Activated CD8-positive, alpha-beta memory T cell treated with anti-CD3 and anti-CD28 coated beads, Interleukin-2, amount 10 ng/mL, durations not matched to agents 7 days and 5 days (primary cell): Measurements from ENCODE around the gene IFNA8. TPM values are rescaled to one million over a fixed set of nuclear protein-coding genes. Genes with fewer than 3 reads are reported as not detected.
"Not testable (repeated sequence)": the region's sequence is repeated elsewhere in the genome, so short reads cannot be mapped to it uniquely, and the experiment has no call there.

Experiments used
- ATAC-seq: fragments of 150-1000 bp; cut with Tn5 transposase; one replicate; pipeline ENCODE4 v1.10.0; 2021; ENCODE audit warnings: moderate library complexity
- CTCF ChIA-PET: fragments of 350-600 bp; sonication (Branson Sonifier 250); formaldehyde crosslinking; loops from one replicate; lab custom pipeline; 2021; ENCODE audit warnings: antibody characterized with exemption; lab: Charles Lee
- DNase-seq: peaks from one replicate; pipeline ENCODE4 v3.0.0-alpha.2; 2020
- H3K27ac Mint-ChIP-seq: one replicate; pipeline ENCODE4 v1.8.0; 2021; ENCODE audit warnings: mild to moderate bottlenecking, mixed read lengths
- H3K27me3 Mint-ChIP-seq: one replicate; pipeline ENCODE4 v1.8.0; 2021; ENCODE audit warnings: mixed read lengths
- H3K36me3 Mint-ChIP-seq: one replicate; pipeline ENCODE4 v1.8.0; 2021; ENCODE audit warnings: mild to moderate bottlenecking, mixed read lengths
- H3K4me1 Mint-ChIP-seq: one replicate; pipeline ENCODE4 v1.8.0; 2021; ENCODE audit warnings: mixed read lengths
- H3K4me3 Mint-ChIP-seq: one replicate; pipeline ENCODE4 v1.8.0; 2021; ENCODE audit warnings: mild to moderate bottlenecking, moderate library complexity, mixed read lengths
- H3K9me3 Mint-ChIP-seq: one replicate; pipeline ENCODE4 v1.8.0; 2022; ENCODE audit warnings: low read depth, mixed read lengths
- total RNA-seq, 2 experiments: library from RNA; stranded (reverse); gene quantifications; one replicate each; pipeline ENCODE4 v1.2.3, GENCODE V29; 2021

Gene IFNA8
- total RNA-seq, 2 experiments from 2014 or later, result not detected

DNA sequence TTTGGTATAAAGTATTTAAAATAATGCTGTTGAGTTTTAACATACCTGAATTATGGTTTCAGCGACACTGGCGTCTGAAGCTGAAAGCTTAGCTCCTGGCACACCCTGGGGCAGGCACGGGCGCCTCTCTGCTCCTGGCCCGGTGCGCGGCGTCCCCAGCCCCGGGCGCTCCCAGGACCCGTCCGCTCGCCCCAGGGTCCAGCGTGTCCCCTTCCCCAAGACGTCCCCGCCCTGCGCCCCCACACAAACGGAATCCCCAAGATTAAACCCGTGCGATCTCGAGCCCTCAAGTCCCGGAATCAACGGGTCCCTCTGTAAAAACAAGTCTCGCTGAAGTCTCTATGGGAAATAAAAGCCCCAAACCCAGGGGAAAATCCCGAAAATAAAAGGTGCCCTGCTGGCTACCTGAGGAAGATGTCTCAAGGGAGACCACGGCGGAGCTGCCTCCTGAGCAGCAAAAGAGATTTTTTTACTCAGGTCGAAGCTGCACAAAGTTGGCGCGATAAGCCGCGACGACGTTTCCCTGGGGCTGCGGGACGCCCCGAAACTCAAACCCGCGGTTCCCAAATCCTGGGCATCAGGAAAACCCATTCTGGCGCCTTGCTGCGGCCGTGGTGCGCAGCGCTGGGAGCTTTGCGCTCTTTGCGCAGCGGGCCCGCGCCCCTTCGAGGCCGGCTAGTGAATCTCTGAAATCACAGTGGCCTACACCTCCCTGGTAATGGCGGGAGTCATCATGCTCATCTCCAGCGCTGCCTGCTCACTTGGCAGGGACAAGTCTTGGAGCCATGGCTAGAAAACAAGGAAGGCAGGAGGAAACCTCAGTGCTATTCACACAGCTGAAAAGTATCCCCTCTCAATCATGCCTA is 6.3 kb upstream of the IFNA8 start:
- CTCF ChIA-PET, result interaction anchor here (0.6 to 1.7 kb wide), 7 partner anchors 14 to 388 kb away, joined by 3 to 7 read pairs (median 3); no protein-coding TSS in a partner anchor
- no peak for DNase-seq
- ATAC-seq, result peak; percentile 65
- H3K36me3 Mint-ChIP-seq, result no peaks in the 10 kb centered on the region
- no peaks in the 10 kb centered on the region for H3K9me3 Mint-ChIP-seq
- peaks cover 68% of the 10 kb centered on the region for H3K27me3 Mint-ChIP-seq
- no peak overlapping the region for H3K27ac Mint-ChIP-seq
- H3K4me3 Mint-ChIP-seq, result peak overlapping the region; percentile 51
- peaks cover 6% of the 10 kb centered on the region for H3K4me1 Mint-ChIP-seq

GRCh38 chr9:21404146-21404545 is 4.8 kb upstream of the IFNA8 start:
- CTCF ChIA-PET, result interaction anchor here (0.9 kb wide), 1 partner anchor 16 kb away, joined by 3 read pairs; no protein-coding TSS in a partner anchor
- H3K27me3 Mint-ChIP-seq, result peaks cover 56% of the 10 kb centered on the region
- H3K9me3 Mint-ChIP-seq, result no peaks in the 10 kb centered on the region
- H3K27ac Mint-ChIP-seq, result no peak overlapping the region
- peaks cover 6% of the 10 kb centered on the region for H3K4me1 Mint-ChIP-seq
- no peak for DNase-seq
- no peak overlapping the region for H3K4me3 Mint-ChIP-seq
- no peak for ATAC-seq
- H3K36me3 Mint-ChIP-seq, result no peaks in the 10 kb centered on the region

DNA sequence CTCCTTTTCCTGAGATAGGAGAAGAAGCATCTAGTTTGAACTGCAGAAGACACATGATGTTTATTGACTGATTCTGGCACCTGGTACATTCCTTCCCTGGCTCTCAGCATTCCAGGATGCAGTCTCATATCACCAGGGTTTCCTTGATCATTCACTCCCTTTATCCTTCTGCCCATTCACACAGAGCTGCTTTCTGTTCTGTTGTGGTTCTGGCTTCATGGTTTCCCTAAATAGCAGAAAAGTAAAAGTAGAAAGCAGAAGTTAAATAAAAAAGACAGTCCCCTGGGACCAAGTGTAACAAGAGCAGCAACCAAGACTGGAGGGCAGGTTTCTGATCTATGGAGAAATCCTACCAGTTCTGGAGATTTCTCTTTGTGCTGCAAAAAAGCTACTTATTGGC is 3.2 kb downstream of the IFNA8 start:
- H3K4me1 Mint-ChIP-seq, result no peaks in the 10 kb centered on the region
- no peak overlapping the region for H3K4me3 Mint-ChIP-seq
- peaks cover 28% of the 10 kb centered on the region for H3K27me3 Mint-ChIP-seq
- H3K27ac Mint-ChIP-seq, result no peak overlapping the region
- ATAC-seq, result no peak
- no peaks in the 10 kb centered on the region for H3K9me3 Mint-ChIP-seq
- H3K36me3 Mint-ChIP-seq, result no peaks in the 10 kb centered on the region
- CTCF ChIA-PET, result interaction anchor here (0.6 to 1.6 kb wide), 2 partner anchors 86 to 93 kb away, joined by 3 read pairs; no protein-coding TSS in a partner anchor
- no peak for DNase-seq

- Mint-ChIP-seq H3K4me1 (no peaks in the 10 kb centered on the region), H3K36me3 (no peaks in the 10 kb centered on the region), H3K9me3 (no peaks in the 10 kb centered on the region), H3K27me3 (peaks cover 28% of the 10 kb centered on the region), H3K4me3 (no peak overlapping the region), H3K27ac (no peak overlapping the region)
- DNase-seq (no peak), ATAC-seq (no peak)
- CTCF ChIA-PET, result no interaction called here
Measured at GRCh38 chr9:21413151-21413550, 4.2 kb downstream of the IFNA8 start.

DNA sequence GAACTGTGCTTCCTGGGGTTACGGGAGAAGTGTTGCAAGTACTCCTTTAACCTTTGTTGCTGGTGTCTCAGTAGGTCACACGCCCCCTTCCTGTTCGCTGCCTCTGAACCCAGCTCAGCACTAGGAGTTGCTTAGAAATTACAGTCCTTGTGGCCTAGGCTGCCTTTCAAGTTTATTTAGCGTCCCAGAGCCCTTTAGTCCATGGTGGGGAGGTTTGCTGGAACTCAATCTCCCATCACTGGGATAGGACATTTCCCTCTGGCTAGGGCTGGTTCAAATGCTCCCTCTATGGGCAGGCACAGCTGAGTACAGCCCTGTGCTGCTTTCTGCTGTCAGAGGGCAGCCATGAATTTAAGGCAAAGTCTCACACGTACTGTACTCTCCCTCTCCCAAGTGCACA is 4.7 kb downstream of the IFNA8 start:
- CTCF ChIA-PET, result interaction anchor here (1.1 to 1.4 kb wide), 2 partner anchors 17 to 161 kb away, joined by 3 to 4 read pairs; no protein-coding TSS in a partner anchor
- no peaks in the 10 kb centered on the region for H3K36me3 Mint-ChIP-seq
- H3K4me3 Mint-ChIP-seq, result no peak overlapping the region
- H3K4me1 Mint-ChIP-seq, result no peaks in the 10 kb centered on the region
- H3K9me3 Mint-ChIP-seq, result no peaks in the 10 kb centered on the region
- DNase-seq (no peak), ATAC-seq (no peak)
- H3K27ac Mint-ChIP-seq, result no peak overlapping the region
- peaks cover 28% of the 10 kb centered on the region for H3K27me3 Mint-ChIP-seq

DNA sequence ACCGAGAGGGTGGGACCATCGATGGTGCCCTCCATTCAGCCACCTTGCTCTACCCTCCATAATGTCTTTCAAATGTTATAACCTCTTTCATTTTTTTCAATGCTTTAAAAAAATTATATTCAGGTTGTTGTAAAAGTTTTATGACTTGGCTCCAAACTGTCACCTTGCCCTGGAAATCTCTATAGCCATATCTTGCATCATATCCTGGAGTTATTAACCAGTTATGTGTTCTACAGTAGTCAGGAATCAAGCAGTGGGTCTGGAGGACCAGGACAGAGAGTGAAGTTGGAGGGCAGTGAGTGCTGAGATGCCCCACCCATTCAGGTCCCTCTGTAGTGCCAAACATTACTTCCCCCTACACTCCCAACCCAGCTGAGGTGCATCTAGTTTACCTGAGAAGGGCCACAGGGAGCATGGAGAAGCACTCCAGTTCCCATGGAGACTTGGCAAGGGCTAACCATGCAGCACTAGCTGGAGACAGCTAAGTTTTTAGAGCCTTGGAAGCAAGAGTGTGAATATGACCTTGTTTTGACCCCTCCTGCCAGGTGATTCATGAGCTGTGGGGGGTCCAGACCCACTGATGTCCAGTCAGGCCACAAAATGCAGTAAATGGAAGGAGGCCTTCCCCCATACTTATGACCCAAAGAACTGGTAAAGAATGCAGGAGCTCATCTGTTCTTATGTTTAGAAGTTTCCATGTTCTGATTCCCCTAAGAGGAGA is 5.5 kb downstream of the IFNA8 start:
- CTCF ChIA-PET, result interaction anchor here (1.1 to 1.4 kb wide), 2 partner anchors 18 to 162 kb away, joined by 3 to 4 read pairs; no protein-coding TSS in a partner anchor
- H3K36me3 Mint-ChIP-seq, result no peaks in the 10 kb centered on the region
- no peaks in the 10 kb centered on the region for H3K4me1 Mint-ChIP-seq
- ATAC-seq (no peak), DNase-seq (no peak)
- no peak overlapping the region for H3K4me3 Mint-ChIP-seq
- H3K9me3 Mint-ChIP-seq, result no peaks in the 10 kb centered on the region
- no peak overlapping the region for H3K27ac Mint-ChIP-seq
- peaks cover 24% of the 10 kb centered on the region for H3K27me3 Mint-ChIP-seq

DNA sequence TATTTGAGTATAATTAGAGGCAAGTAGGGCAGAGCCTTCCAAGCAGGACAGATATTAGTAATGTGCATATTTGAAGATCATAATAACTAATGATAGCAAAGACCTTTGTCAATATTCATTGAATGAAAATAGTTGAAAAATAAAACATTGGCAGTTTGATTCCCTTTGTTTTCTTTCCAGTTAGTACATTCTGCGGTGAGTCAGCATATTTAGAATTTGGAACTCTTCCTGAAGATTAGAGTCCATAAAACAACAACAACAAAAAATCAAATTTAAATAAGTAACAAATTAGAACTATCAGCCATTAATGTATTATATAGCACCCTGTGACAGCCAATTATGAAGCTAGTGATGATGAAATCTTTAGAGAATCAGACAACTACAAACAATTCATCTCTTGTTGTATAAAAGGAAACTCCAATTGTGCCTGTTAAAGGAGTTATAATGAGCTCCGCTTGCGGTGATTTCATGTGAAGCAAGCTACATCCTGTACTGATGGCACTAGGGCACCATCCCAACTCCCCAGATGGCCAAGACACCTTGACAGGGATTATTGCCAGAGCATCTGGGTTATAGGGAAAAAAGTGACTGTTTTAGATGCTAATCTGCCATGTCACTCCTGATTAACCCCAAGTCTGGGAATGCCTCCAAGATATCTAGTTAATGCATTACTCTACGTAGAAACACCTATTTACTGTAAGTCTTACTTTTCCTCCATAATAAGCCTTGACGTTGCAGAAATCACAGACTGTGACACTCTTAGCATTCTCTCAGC is 6.8 kb downstream of the IFNA8 start:
- Mint-ChIP-seq H3K36me3 (no peaks in the 10 kb centered on the region), H3K4me1 (no peaks in the 10 kb centered on the region), H3K27ac (no peak overlapping the region), H3K9me3 (no peaks in the 10 kb centered on the region), H3K27me3 (peaks cover 16% of the 10 kb centered on the region), H3K4me3 (no peak overlapping the region)
- ATAC-seq (no peak), DNase-seq (no peak)
- CTCF ChIA-PET, result no interaction called here

- ATAC-seq (no peak), DNase-seq (no peak)
- H3K4me1 Mint-ChIP-seq, result peaks cover 2% of the 10 kb centered on the region
- H3K36me3 Mint-ChIP-seq, result no peaks in the 10 kb centered on the region
- no peak overlapping the region for H3K27ac Mint-ChIP-seq
- no peaks in the 10 kb centered on the region for H3K9me3 Mint-ChIP-seq
- CTCF ChIA-PET, result no interaction called here
- peaks cover 64% of the 10 kb centered on the region for H3K27me3 Mint-ChIP-seq
- H3K4me3 Mint-ChIP-seq, result no peak overlapping the region
Measured at GRCh38 chr9:21428235-21428634, 19.3 kb downstream of the IFNA8 start.

- ATAC-seq, result no peak
- Mint-ChIP-seq H3K4me3 (no peak overlapping the region), H3K36me3 (no peaks in the 10 kb centered on the region), H3K27ac (no peak overlapping the region), H3K27me3 (peaks cover 66% of the 10 kb centered on the region), H3K4me1 (peaks cover 2% of the 10 kb centered on the region), H3K9me3 (no peaks in the 10 kb centered on the region)
- CTCF ChIA-PET, result no interaction called here
- DNase-seq, result no peak
Measured at GRCh38 chr9:21429191-21429590, 20.3 kb downstream of the IFNA8 start.

DNA sequence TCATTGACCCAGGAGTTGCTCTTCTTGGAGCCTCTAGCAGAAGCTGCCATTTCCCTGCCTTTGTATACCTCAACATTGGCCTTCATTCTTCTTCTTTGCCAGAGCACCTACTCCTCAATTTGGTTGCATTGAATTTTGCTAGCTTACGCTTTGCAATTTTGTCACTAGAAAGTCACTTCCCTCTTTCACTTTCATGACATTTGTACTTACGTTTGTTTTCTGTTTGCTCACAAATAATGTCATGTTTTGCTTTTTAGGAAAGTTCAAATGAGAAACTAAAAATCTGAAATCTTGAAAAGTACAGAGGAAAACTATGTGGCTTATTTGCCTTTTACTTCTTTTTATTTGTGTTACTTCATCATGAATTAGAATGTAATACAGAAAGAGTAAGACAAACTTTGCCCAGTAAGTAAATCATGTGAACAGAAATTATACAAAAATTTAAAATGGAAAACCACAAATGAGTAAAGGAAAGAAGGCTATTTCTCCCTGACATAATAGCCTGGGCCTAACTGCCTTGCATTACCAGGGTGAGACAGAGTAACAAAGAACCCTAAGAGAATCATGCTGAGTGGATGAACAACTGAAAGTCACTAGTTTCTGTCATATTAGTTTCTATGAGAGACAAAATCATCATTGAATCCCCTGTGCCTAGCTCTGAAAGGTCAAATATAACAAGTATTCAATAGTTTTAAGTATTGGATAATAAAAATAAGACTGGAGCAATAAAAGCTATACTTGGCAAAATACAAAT is 23.9 kb downstream of the IFNA8 start:
- H3K4me3 Mint-ChIP-seq, result no peak overlapping the region
- ATAC-seq, result no peak
- DNase-seq, result no peak
- no peak overlapping the region for H3K27ac Mint-ChIP-seq
- H3K9me3 Mint-ChIP-seq, result no peaks in the 10 kb centered on the region
- CTCF ChIA-PET, result interaction anchor here (0.9 to 2.5 kb wide), 3 partner anchors 11 to 15 kb away, joined by 3 to 9 read pairs (median 3); no protein-coding TSS in a partner anchor
- H3K36me3 Mint-ChIP-seq, result no peaks in the 10 kb centered on the region
- peaks cover 2% of the 10 kb centered on the region for H3K4me1 Mint-ChIP-seq
- H3K27me3 Mint-ChIP-seq, result peaks cover 48% of the 10 kb centered on the region

- H3K36me3 Mint-ChIP-seq, result no peaks in the 10 kb centered on the region
- no peak overlapping the region for H3K27ac Mint-ChIP-seq
- peaks cover 2% of the 10 kb centered on the region for H3K4me1 Mint-ChIP-seq
- peaks cover 34% of the 10 kb centered on the region for H3K27me3 Mint-ChIP-seq
- no peak overlapping the region for H3K4me3 Mint-ChIP-seq
- no peak for ATAC-seq
- no peak for DNase-seq
- H3K9me3 Mint-ChIP-seq, result no peaks in the 10 kb centered on the region
- CTCF ChIA-PET, result interaction anchor here (0.9 to 2.5 kb wide), 13 partner anchors 9 to 236 kb away, joined by 3 to 11 read pairs (median 7); no protein-coding TSS in a partner anchor
Measured at GRCh38 chr9:21434202-21435014, 25.5 kb downstream of the IFNA8 start.

DNA sequence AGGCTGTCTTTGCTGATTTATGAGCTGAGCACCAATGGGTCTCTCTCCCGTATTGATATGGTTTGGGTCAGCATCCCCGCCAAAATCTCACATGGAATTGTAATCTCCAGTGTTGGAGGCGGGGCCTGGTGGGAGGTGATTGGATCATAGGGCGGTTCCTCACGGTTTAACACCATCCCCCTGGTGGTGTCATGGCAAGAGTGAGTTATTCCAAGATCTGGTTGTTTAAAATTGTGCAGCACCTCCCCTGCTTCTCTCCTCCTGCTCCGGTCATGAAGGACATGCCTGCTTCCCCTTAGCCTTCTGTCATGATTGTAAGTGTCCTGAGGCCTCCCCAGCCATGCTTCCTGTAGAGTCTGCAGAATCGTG is 26.1 kb downstream of the IFNA8 start:
- not testable (repeated sequence) for H3K4me1 Mint-ChIP-seq, DNase-seq, ATAC-seq, H3K9me3 Mint-ChIP-seq, H3K36me3 Mint-ChIP-seq, H3K4me3 Mint-ChIP-seq, H3K27ac Mint-ChIP-seq
- CTCF ChIA-PET, result interaction anchor here (0.9 to 2.5 kb wide), 12 partner anchors 9 to 182 kb away, joined by 3 to 11 read pairs (median 7); no protein-coding TSS in a partner anchor
- H3K27me3 Mint-ChIP-seq, result peaks cover 28% of the 10 kb centered on the region
